ENCODE results near the gene PIF1. TPM values are rescaled to one million over a fixed set of nuclear protein-coding genes. Genes with fewer than 3 reads are reported as not detected.
A peak's percentile ranks its signal among the peaks of the same experiment; 100 is the strongest.
"Not testable (repeated sequence)": the region's sequence is repeated elsewhere in the genome, so short reads cannot be mapped to it uniquely, and the experiment has no call there.

Gene PIF1
- total RNA-seq, 1 donor, result 7.4 TPM

DNA sequence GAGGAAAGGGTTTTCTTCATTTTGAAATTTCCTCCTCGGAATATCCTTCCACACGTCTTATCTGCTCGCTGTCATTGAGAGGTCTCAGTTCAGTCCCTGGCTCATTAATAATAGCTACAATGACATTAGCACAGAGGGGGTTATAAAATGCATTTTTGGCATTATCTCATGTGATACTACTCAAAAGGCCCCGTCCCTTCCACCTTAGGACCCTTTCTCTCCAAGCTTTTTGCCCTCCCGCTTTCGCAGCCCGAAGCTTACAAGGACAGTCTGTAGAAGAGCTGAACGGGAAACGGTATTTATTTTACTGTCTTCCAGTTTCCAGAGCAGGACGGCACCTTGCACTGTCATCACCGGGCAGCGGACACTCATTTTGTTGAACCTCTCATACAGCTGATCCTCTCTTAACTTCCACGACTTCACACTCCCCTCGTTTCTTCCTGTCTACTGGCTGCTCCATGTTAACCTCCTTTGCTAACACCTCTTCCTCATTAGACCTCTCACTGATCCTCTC lies 10.6 kb upstream of the PIF1 start:
- H3K4me3 ChIP-seq (ENCODE audit: low read depth, low read length), result no peak overlapping the region
- DNase-seq (ENCODE audit: low read depth), result no peak
- TF ChIP-seq, protein P1, sequence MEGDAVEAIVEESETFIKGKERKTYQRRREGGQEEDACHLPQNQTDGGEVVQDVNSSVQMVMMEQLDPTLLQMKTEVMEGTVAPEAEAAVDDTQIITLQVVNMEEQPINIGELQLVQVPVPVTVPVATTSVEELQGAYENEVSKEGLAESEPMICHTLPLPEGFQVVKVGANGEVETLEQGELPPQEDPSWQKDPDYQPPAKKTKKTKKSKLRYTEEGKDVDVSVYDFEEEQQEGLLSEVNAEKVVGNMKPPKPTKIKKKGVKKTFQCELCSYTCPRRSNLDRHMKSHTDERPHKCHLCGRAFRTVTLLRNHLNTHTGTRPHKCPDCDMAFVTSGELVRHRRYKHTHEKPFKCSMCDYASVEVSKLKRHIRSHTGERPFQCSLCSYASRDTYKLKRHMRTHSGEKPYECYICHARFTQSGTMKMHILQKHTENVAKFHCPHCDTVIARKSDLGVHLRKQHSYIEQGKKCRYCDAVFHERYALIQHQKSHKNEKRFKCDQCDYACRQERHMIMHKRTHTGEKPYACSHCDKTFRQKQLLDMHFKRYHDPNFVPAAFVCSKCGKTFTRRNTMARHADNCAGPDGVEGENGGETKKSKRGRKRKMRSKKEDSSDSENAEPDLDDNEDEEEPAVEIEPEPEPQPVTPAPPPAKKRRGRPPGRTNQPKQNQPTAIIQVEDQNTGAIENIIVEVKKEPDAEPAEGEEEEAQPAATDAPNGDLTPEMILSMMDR (IDR thresholded peaks at IDR 0.05; ENCODE audit: insufficient read depth, low read length), result no peak

DNA sequence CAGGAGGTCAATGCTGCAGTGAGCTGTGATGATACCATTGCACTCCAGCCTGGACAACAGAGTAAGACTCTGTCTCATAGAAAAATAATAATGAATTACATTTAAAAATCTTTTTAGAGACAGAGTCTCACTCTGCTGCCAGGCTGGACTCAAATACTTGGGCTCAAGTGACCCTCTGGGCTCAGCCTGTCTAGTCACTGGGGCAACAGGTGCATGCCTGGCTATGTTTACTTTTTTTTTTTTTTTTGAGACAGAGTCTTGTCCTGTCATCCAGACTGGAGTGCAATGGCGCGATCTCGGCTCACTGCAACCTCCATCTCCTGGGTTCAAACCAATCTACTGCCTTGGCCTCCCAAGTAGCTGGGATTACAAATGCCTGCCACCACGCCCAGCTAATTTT lies 8.2 kb upstream of the PIF1 start:
- no peak for DNase-seq (ENCODE audit: low read depth)
- TF ChIP-seq, protein P1 (IDR thresholded peaks at IDR 0.05; ENCODE audit: insufficient read depth, low read length), result no peak
- no peak overlapping the region for H3K4me3 ChIP-seq (ENCODE audit: low read depth, low read length)

DNA sequence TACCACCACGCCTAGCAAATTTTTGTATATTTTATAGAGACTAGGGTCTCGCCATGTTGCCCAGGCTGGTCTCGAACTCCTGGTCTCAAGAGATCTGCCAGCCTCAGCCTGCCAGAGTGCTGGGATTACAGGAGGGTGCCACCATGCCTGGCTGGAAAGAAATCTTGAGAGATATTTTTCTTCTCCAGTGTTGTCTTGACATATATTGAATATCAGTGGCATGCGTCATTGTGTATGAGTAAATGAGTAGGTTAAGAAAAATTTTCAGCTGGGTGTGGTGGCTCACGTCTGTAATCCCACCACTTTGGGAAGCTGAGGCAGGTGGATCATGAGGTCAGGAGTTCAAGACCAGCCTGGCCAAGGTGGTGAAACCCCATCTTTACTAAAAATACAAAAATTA lies 3.5 kb upstream of the PIF1 start:
- H3K4me3 ChIP-seq (ENCODE audit: low read depth, low read length), result no peak overlapping the region
- TF ChIP-seq, protein P1 (IDR thresholded peaks at IDR 0.05; ENCODE audit: insufficient read depth, low read length), result no peak
- DNase-seq (ENCODE audit: low read depth), result no peak

DNA sequence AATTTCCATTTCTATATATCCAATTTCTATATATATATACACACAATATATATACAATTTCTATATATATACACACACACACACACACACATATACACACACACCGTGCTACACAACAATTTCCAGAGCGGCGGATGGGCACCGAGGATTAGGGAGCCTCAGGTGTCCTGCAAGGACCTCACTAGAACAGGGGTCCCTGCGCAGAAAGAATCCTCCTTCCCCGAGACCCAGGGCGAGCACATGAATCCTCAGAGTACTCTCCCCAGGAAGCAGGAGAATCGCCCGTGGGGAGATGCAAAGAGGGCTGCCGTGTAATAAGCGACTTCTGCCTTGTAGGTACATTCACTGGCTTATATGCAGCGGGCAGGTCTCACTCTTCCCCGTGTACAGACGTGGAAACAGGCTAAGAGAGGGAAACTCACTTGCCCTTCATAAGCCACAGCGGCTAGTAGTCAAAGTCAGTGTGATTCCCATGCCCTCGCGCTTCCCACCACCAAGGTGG lies 467 bp downstream of the PIF1 start:
- no peak for DNase-seq (ENCODE audit: low read depth)
- H3K4me3 ChIP-seq (ENCODE audit: low read depth, low read length), result peak overlapping the region; percentile 74
- TF ChIP-seq, protein P1 (IDR thresholded peaks at IDR 0.05; ENCODE audit: insufficient read depth, low read length), result no peak

DNA sequence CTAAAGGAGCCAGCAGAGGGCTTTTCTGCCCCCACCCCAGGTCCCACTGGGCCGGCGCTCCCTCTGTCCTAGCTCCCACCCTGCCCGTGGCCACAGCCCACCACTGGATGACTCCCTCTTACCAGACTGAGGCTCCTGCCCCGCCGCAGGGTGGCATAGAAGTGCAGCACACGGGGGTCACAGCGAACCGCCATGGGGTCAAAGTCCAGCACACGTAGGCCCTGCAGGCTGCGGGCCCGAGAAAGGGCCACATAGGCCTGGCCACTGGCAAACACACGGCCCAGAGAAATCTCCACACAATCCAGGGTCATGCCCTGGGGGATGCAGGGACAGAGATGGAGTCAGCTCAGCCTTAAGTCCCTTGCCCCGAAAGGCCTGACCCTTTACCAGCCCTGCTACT lies 9.0 kb downstream of the PIF1 start:
- TF ChIP-seq, protein P1 (IDR thresholded peaks at IDR 0.05; ENCODE audit: insufficient read depth, low read length), result no peak
- DNase-seq (ENCODE audit: low read depth), result no peak

DNA sequence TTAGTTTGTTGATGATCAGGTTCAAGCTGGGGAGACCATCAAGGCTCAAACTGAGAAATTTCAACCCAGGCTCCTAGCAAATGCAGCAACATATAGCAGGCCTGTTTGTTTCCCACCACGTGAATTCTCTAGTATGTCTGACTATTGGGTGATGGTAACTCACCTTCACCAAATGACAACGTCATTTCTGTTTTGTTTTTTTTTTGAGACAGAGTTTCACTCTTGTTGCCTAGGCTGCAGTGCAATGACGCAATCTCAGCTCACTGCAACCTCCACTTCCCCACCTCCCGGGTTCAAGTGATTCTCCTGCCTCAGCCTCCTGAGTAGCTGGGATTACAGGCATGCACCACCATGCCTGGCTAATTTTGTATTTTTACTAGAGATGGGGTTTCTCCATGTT lies 10.5 kb downstream of the PIF1 start:
- DNase-seq (ENCODE audit: low read depth), result not testable (repeated sequence)

More for the DNA sequence above, 9.0 kb downstream of the PIF1 start:
- no peak overlapping the region for H3K4me3 ChIP-seq (ENCODE audit: low read depth, low read length)

DNA sequence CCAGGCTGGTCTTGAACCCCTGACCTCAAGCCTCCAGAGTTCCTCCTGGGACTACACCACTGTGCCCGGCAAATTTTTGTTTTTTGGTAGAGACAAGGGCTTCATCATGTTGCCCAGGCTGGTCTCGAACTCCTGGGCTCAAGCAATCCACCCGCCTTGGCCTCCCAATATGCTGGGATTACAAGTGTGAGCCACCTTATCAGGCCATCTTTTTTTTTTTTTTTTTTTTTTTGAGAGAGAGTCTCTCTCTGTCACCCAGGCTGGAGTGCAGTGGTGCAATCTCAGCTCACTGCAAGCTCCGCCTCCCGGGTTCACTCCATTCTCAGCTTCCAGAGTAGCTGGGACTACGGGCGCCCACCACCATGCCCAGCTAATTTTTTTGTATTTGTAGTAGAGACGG lies 11.2 kb downstream of the PIF1 start:
- not testable (repeated sequence) for DNase-seq (ENCODE audit: low read depth); H3K4me3 ChIP-seq (ENCODE audit: low read depth, low read length)

More for the DNA sequence above, 10.5 kb downstream of the PIF1 start:
- H3K4me3 ChIP-seq (ENCODE audit: low read depth, low read length), result not testable (repeated sequence)

DNA sequence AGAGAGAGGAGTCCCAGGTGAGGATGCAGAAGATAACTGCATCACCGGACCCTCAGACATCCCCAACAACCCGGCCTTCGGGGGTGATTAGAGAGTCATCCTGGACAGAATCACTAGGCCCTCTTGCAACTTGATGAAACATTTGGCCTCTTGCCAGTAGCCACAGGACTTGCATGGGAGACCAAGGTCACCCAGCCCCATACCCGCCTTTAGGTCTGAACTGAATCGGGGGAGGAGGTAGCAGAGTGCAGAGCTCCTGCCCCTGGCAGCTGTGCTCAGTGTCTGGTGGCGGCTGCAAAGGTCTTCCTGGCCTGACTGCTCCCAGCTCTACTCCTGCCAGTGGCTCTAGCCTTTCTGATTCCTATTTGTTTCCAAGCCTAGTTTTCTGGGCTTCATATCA lies 12.4 kb downstream of the PIF1 start:
- TF ChIP-seq, protein P1 (IDR thresholded peaks at IDR 0.05; ENCODE audit: insufficient read depth, low read length), result no peak
- no peak overlapping the region for H3K4me3 ChIP-seq (ENCODE audit: low read depth, low read length)
- peak; percentile 44 for DNase-seq (ENCODE audit: low read depth)

All from fibroblast of the aortic adventitia (primary cell).